ENCODE results near the gene ZNF267.
"Not testable (repeated sequence)": the region's sequence is repeated elsewhere in the genome, so short reads cannot be mapped to it uniquely, and the experiment has no call there.

ZNF267 gene

GRCh38 chr16:31871510-31871909 lies 2.1 kb upstream of the ZNF267 start:
- H3K9me3 ChIP-seq (ENCODE audit: low read length) = no peaks in the 10 kb centered on the region
- H3K27me3 ChIP-seq (ENCODE audit: insufficient read depth, low read length) = peaks cover 3% of the 10 kb centered on the region
- H3K36me3 ChIP-seq (ENCODE audit: insufficient read depth, low read length) = no peaks in the 10 kb centered on the region
- H3K4me3 ChIP-seq (ENCODE audit: low read length) = no peak overlapping the region
- no peak overlapping the region for H2AFZ ChIP-seq (ENCODE audit: low read depth, low read length)
- peaks cover 19% of the 10 kb centered on the region for H3K4me1 ChIP-seq (ENCODE audit: insufficient read depth, low read length)

GRCh38 chr16:31872201-31872600 lies 1.4 kb upstream of the ZNF267 start:
- H2AFZ ChIP-seq (ENCODE audit: low read depth, low read length) = no peak overlapping the region
- H3K27me3 ChIP-seq (ENCODE audit: insufficient read depth, low read length) = peaks cover 3% of the 10 kb centered on the region
- peaks cover 22% of the 10 kb centered on the region for H3K4me1 ChIP-seq (ENCODE audit: insufficient read depth, low read length)
- no peaks in the 10 kb centered on the region for H3K9me3 ChIP-seq (ENCODE audit: low read length)
- H3K36me3 ChIP-seq (ENCODE audit: insufficient read depth, low read length) = no peaks in the 10 kb centered on the region
- no peak overlapping the region for H3K4me3 ChIP-seq (ENCODE audit: low read length)

- Histone ChIP-seq H3K9me3 (ENCODE audit: low read length) (peaks cover 8% of the 10 kb centered on the region), H3K4me3 (ENCODE audit: low read length) (peak overlapping the region; percentile 92), H2AFZ (ENCODE audit: low read depth, low read length) (peak overlapping the region; percentile 39), H3K4me1 (ENCODE audit: insufficient read depth, low read length) (peaks cover 20% of the 10 kb centered on the region), H3K36me3 (ENCODE audit: insufficient read depth, low read length) (peaks cover 6% of the 10 kb centered on the region), H3K27me3 (ENCODE audit: insufficient read depth, low read length) (peaks cover 3% of the 10 kb centered on the region)
Observed at GRCh38 chr16:31874366-31875111, 932 bp downstream of the ZNF267 start.

GRCh38 chr16:31875112-31875803 lies 1.7 kb downstream of the ZNF267 start:
- peaks cover 13% of the 10 kb centered on the region for H3K9me3 ChIP-seq (ENCODE audit: low read length)
- peaks cover 3% of the 10 kb centered on the region for H3K27me3 ChIP-seq (ENCODE audit: insufficient read depth, low read length)
- peak overlapping the region; percentile 92 for H3K4me3 ChIP-seq (ENCODE audit: low read length)
- H3K4me1 ChIP-seq (ENCODE audit: insufficient read depth, low read length) = peaks cover 18% of the 10 kb centered on the region
- no peak overlapping the region for H2AFZ ChIP-seq (ENCODE audit: low read depth, low read length)
- peaks cover 6% of the 10 kb centered on the region for H3K36me3 ChIP-seq (ENCODE audit: insufficient read depth, low read length)

GRCh38 chr16:31875928-31876547 lies 2.4 kb downstream of the ZNF267 start:
- no peak overlapping the region for H3K4me3 ChIP-seq (ENCODE audit: low read length)
- peaks cover 18% of the 10 kb centered on the region for H3K4me1 ChIP-seq (ENCODE audit: insufficient read depth, low read length)
- no peak overlapping the region for H2AFZ ChIP-seq (ENCODE audit: low read depth, low read length)
- peaks cover 18% of the 10 kb centered on the region for H3K9me3 ChIP-seq (ENCODE audit: low read length)
- H3K27me3 ChIP-seq (ENCODE audit: insufficient read depth, low read length) = no peaks in the 10 kb centered on the region
- peaks cover 6% of the 10 kb centered on the region for H3K36me3 ChIP-seq (ENCODE audit: insufficient read depth, low read length)

- Histone ChIP-seq H3K27me3 (ENCODE audit: insufficient read depth, low read length) (no peaks in the 10 kb centered on the region), H3K36me3 (ENCODE audit: insufficient read depth, low read length) (peaks cover 6% of the 10 kb centered on the region), H3K4me3 (ENCODE audit: low read length) (no peak overlapping the region), H3K9me3 (ENCODE audit: low read length) (peaks cover 18% of the 10 kb centered on the region), H2AFZ (ENCODE audit: low read depth, low read length) (no peak overlapping the region), H3K4me1 (ENCODE audit: insufficient read depth, low read length) (peaks cover 18% of the 10 kb centered on the region)
Observed at GRCh38 chr16:31876951-31877828, 3.6 kb downstream of the ZNF267 start.

- H3K36me3 ChIP-seq (ENCODE audit: insufficient read depth, low read length) = peaks cover 6% of the 10 kb centered on the region
- peaks cover 18% of the 10 kb centered on the region for H3K9me3 ChIP-seq (ENCODE audit: low read length)
- H2AFZ ChIP-seq (ENCODE audit: low read depth, low read length) = no peak overlapping the region
- no peak overlapping the region for H3K4me3 ChIP-seq (ENCODE audit: low read length)
- H3K4me1 ChIP-seq (ENCODE audit: insufficient read depth, low read length) = peaks cover 18% of the 10 kb centered on the region
- no peaks in the 10 kb centered on the region for H3K27me3 ChIP-seq (ENCODE audit: insufficient read depth, low read length)
Observed at GRCh38 chr16:31877876-31878642, 4.5 kb downstream of the ZNF267 start.

- Histone ChIP-seq H3K4me3 (ENCODE audit: low read length) (no peak overlapping the region), H3K9me3 (ENCODE audit: low read length) (peaks cover 23% of the 10 kb centered on the region), H2AFZ (ENCODE audit: low read depth, low read length) (no peak overlapping the region), H3K36me3 (ENCODE audit: insufficient read depth, low read length) (peaks cover 19% of the 10 kb centered on the region), H3K4me1 (ENCODE audit: insufficient read depth, low read length) (peaks cover 10% of the 10 kb centered on the region), H3K27me3 (ENCODE audit: insufficient read depth, low read length) (no peaks in the 10 kb centered on the region)
Observed at GRCh38 chr16:31879937-31880321, 6.3 kb downstream of the ZNF267 start.

- Histone ChIP-seq H3K4me1 (ENCODE audit: insufficient read depth, low read length) (peaks cover 4% of the 10 kb centered on the region), H3K36me3 (ENCODE audit: insufficient read depth, low read length) (peaks cover 24% of the 10 kb centered on the region), H3K4me3 (ENCODE audit: low read length) (no peak overlapping the region), H3K27me3 (ENCODE audit: insufficient read depth, low read length) (no peaks in the 10 kb centered on the region), H3K9me3 (ENCODE audit: low read length) (peaks cover 26% of the 10 kb centered on the region), H2AFZ (ENCODE audit: low read depth, low read length) (no peak overlapping the region)
Observed at GRCh38 chr16:31880322-31880979, 6.8 kb downstream of the ZNF267 start.

GRCh38 chr16:31886227-31886626 lies 12.6 kb downstream of the ZNF267 start:
- no peak overlapping the region for H3K4me3 ChIP-seq (ENCODE audit: low read length)

GRCh38 chr16:31888735-31889134 lies 15.1 kb downstream of the ZNF267 start:
- Histone ChIP-seq H3K4me1 (ENCODE audit: insufficient read depth, low read length) (no peaks in the 10 kb centered on the region), H3K4me3 (ENCODE audit: low read length) (no peak overlapping the region), H3K36me3 (ENCODE audit: insufficient read depth, low read length) (peaks cover 63% of the 10 kb centered on the region), H3K27me3 (ENCODE audit: insufficient read depth, low read length) (no peaks in the 10 kb centered on the region), H2AFZ (ENCODE audit: low read depth, low read length) (no peak overlapping the region), H3K9me3 (ENCODE audit: low read length) (peaks cover 34% of the 10 kb centered on the region)

More at GRCh38 chr16:31886227-31886626, 12.6 kb downstream of the ZNF267 start:
- Histone ChIP-seq H3K9me3 (ENCODE audit: low read length) (peaks cover 24% of the 10 kb centered on the region), H2AFZ (ENCODE audit: low read depth, low read length) (no peak overlapping the region), H3K27me3 (ENCODE audit: insufficient read depth, low read length) (no peaks in the 10 kb centered on the region), H3K4me1 (ENCODE audit: insufficient read depth, low read length) (no peaks in the 10 kb centered on the region), H3K36me3 (ENCODE audit: insufficient read depth, low read length) (peaks cover 56% of the 10 kb centered on the region)

- not testable (repeated sequence) for H3K4me3 ChIP-seq (ENCODE audit: low read length); H2AFZ ChIP-seq (ENCODE audit: low read depth, low read length); H3K27me3 ChIP-seq (ENCODE audit: insufficient read depth, low read length); H3K4me1 ChIP-seq (ENCODE audit: insufficient read depth, low read length)
- Histone ChIP-seq H3K9me3 (ENCODE audit: low read length) (peaks cover 38% of the 10 kb centered on the region), H3K36me3 (ENCODE audit: insufficient read depth, low read length) (peaks cover 59% of the 10 kb centered on the region)
Observed at GRCh38 chr16:31892111-31892510, 18.5 kb downstream of the ZNF267 start.
